PC-3 (cell line): Measurements from ENCODE around the gene ECE1. TPM values are rescaled to one million over a fixed set of nuclear protein-coding genes. Genes with fewer than 3 reads are reported as not detected.

Source experiments
- ATAC-seq: fragments of 200-7000 bp; cut with Tn5 transposase; 2 replicates; pipeline ENCODE4 v1.9.1; 2020; ENCODE audit warnings: mild to moderate bottlenecking, moderate library complexity
- BruUV-seq: library from RNA; stranded (reverse); fragments of 400-500 nt; replicated peaks from 2 replicates; lab custom pipeline; 2021; lab: Mats Ljungman, UMichigan
- CTCF ChIA-PET: fragments of 300-600 bp; sonication (Branson Sonifier 250); formaldehyde crosslinking; loops from one replicate; lab custom pipeline; 2022; ENCODE audit warnings: antibody characterized with exemption; lab: Charles Lee
- POLR2A ChIA-PET: fragments of 300-600 bp; sonication (Branson Sonifier 250); formaldehyde crosslinking; loops from one replicate; lab custom pipeline; 2022; ENCODE audit warnings: antibody characterized with exemption; ENCODE audit not compliant: unreplicated experiment; lab: Charles Lee
- DNase-seq: peaks from one replicate; pipeline ENCODE4 v3.0.0-alpha.2; 2015
- H2AFZ ChIP-seq: fragments of 300-600 bp; sonication (generic); 2 replicates; pipeline ENCODE4 v1.6.0; 2016; ENCODE audit warnings: antibody characterized with exemption, low read length
- H3F3A ChIP-seq: fragments of 300-600 bp; sonication (generic); one replicate; pipeline ENCODE4 v1.6.0; 2017; ENCODE audit warnings: antibody characterized with exemption, low read length, control low read depth, mild to moderate bottlenecking; ENCODE audit not compliant: unreplicated experiment
- H3K27ac ChIP-seq: fragments of 300-600 bp; sonication (generic); 2 replicates; pipeline ENCODE4 v1.5.1; 2016; ENCODE audit warnings: mild to moderate bottlenecking, low read length
- H3K27me3 ChIP-seq: fragments of 300-600 bp; sonication (generic); 2 replicates; pipeline ENCODE4 v1.6.1; 2016; ENCODE audit warnings: low read length, mixed read lengths
- H3K36me3 ChIP-seq: fragments of 300-600 bp; sonication (generic); 2 replicates; pipeline ENCODE4 v1.6.1; 2016; ENCODE audit warnings: low read depth, mixed run types, low read length, mixed read lengths
- H3K4me1 ChIP-seq: fragments of 300-600 bp; sonication (generic); 2 replicates; pipeline ENCODE4 v1.5.1; 2016; ENCODE audit warnings: low read length; ENCODE audit not compliant: insufficient read depth
- H3K4me2 ChIP-seq: fragments of 300-600 bp; sonication (generic); 2 replicates; pipeline ENCODE4 v1.6.0; 2016; ENCODE audit warnings: low read length
- H3K4me3 ChIP-seq: fragments of 300-600 bp; sonication (generic); 2 replicates; pipeline ENCODE4 v1.5.1; 2016; ENCODE audit warnings: mild to moderate bottlenecking, low read length, mixed read lengths
- H3K79me2 ChIP-seq: fragments of 300-600 bp; sonication (generic); 2 replicates; pipeline ENCODE4 v1.6.1; 2017; ENCODE audit warnings: low read length, mixed read lengths
- H3K9ac ChIP-seq: fragments of 300-600 bp; sonication (generic); 2 replicates; pipeline ENCODE4 v1.6.0; 2016; ENCODE audit warnings: mild to moderate bottlenecking, low read length
- H3K9me2 ChIP-seq: fragments of 300-600 bp; sonication (generic); replicated peaks from 2 replicates; pipeline ENCODE4 v1.6.1; 2016; ENCODE audit warnings: mixed run types, low read length, mixed read lengths
- H3K9me3 ChIP-seq: fragments of 300-600 bp; sonication (generic); 2 replicates; pipeline ENCODE4 v1.6.1; 2016; ENCODE audit warnings: low read length, mixed read lengths
- H4K20me1 ChIP-seq: fragments of 300-600 bp; sonication (generic); 2 replicates; pipeline ENCODE4 v1.6.1; 2016; ENCODE audit warnings: low read length, mixed read lengths
- EZH2 ChIP-seq: fragments of 300-600 bp; sonication (generic); IDR thresholded peaks from one replicate; pipeline ENCODE4 v1.6.1; 2017; ENCODE audit warnings: antibody characterized with exemption, mild to moderate bottlenecking, low read length; ENCODE audit not compliant: unreplicated experiment
- EZH2phosphoT487 ChIP-seq: fragments of 300-600 bp; sonication (generic); IDR thresholded peaks from 2 replicates; pipeline ENCODE4 v1.6.1; 2018; ENCODE audit warnings: mild to moderate bottlenecking, antibody characterized with exemption, low read length, borderline replicate concordance
- intact Hi-C: fragments of 100-400 bp; cut with micrococcal nuclease; formaldehyde crosslinking; loops from 2 replicates; pipeline ENCODE4 v1.9.0; 2023
- total RNA-seq: library from RNA; depleted of rRNA; stranded (reverse); fragments of >200 nt; gene quantifications from 2 replicates; pipeline ENCODE4 v1.2.3, GENCODE V29; 2014
- TF ChIP-seq, protein P1 (sequence below): fragments of 300-600 bp; sonication (generic); conservative IDR thresholded peaks from 2 replicates; pipeline ENCODE4 v1.5.1; 2017; ENCODE audit warnings: antibody characterized with exemption, low read depth, mild to moderate bottlenecking, low read length

The ECE1 gene
- total RNA-seq, 1 experiment from 2014 or later: 86.8 TPM

DNA sequence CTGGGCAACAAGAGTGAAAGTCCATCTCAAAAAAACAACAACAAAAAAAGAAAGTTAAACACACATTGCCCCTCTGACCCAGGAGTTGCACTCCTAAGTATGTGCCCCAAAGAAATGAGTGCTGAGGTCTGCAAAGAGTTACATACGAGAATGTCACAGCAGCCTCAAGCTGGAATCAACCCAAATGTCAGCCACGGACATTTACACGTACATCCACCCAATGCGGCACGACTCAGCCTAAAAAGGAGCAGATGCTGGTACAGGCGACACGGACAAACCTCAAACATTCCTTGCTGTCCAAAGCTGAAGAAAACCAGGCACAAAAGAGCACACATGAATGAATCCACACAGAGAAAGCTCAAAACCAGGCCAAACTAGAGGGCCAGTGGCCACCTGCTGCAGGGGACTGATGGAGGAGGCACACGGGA, 46.8 kb upstream of the ECE1 start:
- Histone ChIP-seq H3K9ac (no peak overlapping the region), H3F3A (no peaks in the 10 kb centered on the region), H2AFZ (no peak overlapping the region), H3K4me2 (no peak overlapping the region), H3K4me3 (no peak overlapping the region), H3K27ac (no peak overlapping the region), H3K9me3 (no peaks in the 10 kb centered on the region), H3K79me2 (peaks cover 82% of the 10 kb centered on the region), H4K20me1 (peaks cover 17% of the 10 kb centered on the region; the same call in 1 of the 2 replicates), H3K4me1 (peaks cover 81% of the 10 kb centered on the region), H3K36me3 (no peaks in the 10 kb centered on the region), H3K27me3 (no peaks in the 10 kb centered on the region), H3K9me2 (no peaks in the 10 kb centered on the region)
- TF ChIP-seq, protein P1, sequence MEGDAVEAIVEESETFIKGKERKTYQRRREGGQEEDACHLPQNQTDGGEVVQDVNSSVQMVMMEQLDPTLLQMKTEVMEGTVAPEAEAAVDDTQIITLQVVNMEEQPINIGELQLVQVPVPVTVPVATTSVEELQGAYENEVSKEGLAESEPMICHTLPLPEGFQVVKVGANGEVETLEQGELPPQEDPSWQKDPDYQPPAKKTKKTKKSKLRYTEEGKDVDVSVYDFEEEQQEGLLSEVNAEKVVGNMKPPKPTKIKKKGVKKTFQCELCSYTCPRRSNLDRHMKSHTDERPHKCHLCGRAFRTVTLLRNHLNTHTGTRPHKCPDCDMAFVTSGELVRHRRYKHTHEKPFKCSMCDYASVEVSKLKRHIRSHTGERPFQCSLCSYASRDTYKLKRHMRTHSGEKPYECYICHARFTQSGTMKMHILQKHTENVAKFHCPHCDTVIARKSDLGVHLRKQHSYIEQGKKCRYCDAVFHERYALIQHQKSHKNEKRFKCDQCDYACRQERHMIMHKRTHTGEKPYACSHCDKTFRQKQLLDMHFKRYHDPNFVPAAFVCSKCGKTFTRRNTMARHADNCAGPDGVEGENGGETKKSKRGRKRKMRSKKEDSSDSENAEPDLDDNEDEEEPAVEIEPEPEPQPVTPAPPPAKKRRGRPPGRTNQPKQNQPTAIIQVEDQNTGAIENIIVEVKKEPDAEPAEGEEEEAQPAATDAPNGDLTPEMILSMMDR: no peak
- TF ChIP-seq EZH2phosphoT487 (no peak), EZH2 (no peak)
- intact Hi-C loops: no loop called here
- ATAC-seq (no peak), DNase-seq (no peak)
- POLR2A ChIA-PET: no interaction called here
- BruUV-seq: no TSS peak
- CTCF ChIA-PET: interaction anchor here (1.0 to 1.7 kb wide), 2 partner anchors 12 to 82 kb away, joined by 4 to 9 read pairs; no protein-coding TSS in a partner anchor

DNA sequence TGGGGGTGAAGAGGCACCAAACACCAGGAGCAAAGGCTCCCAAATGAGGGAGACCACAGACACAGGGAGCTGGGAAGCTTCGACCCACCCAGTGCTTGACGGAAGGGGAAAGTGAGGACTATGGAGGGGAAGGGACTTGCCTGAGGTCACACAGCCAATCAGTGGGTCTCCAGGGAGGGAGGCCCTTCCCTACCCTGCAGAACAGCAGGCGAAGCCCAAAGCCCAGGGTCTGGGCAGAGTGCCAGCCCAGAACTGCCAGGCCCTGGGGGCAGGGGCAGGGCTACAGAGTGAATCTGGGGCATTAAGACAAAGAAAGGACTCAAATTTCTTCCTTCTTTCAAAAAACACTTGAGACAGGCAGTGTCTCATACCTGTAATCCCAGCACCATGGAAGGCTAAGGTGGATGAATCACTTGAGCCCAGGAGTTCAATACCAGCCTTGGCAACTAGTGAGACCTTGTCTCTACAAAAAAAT, 45.5 kb upstream of the ECE1 start:
- Histone ChIP-seq H3K4me3 (no peak overlapping the region), H4K20me1 (0 out of 2 replicates have a peak, but pooled peaks cover 10% of the 10 kb centered on the region), H3F3A (no peaks in the 10 kb centered on the region), H3K9me2 (no peaks in the 10 kb centered on the region), H3K36me3 (no peaks in the 10 kb centered on the region), H3K4me1 (peaks cover 70% of the 10 kb centered on the region), H2AFZ (no peak overlapping the region), H3K79me2 (peaks cover 80% of the 10 kb centered on the region), H3K9me3 (no peaks in the 10 kb centered on the region), H3K4me2 (peak overlapping the region; percentile 74), H3K9ac (peak overlapping the region; percentile 72), H3K27ac (peak overlapping the region; percentile 91), H3K27me3 (no peaks in the 10 kb centered on the region)
- DNase-seq: peak; percentile 92
- intact Hi-C loops: no loop called here
- TF ChIP-seq EZH2: no peak
- TF ChIP-seq EZH2phosphoT487: no peak
- TF ChIP-seq, protein P1: no peak
- BruUV-seq: no TSS peak
- ChIA-PET POLR2A (no interaction called here), CTCF (no interaction called here)
- ATAC-seq: no peak

DNA sequence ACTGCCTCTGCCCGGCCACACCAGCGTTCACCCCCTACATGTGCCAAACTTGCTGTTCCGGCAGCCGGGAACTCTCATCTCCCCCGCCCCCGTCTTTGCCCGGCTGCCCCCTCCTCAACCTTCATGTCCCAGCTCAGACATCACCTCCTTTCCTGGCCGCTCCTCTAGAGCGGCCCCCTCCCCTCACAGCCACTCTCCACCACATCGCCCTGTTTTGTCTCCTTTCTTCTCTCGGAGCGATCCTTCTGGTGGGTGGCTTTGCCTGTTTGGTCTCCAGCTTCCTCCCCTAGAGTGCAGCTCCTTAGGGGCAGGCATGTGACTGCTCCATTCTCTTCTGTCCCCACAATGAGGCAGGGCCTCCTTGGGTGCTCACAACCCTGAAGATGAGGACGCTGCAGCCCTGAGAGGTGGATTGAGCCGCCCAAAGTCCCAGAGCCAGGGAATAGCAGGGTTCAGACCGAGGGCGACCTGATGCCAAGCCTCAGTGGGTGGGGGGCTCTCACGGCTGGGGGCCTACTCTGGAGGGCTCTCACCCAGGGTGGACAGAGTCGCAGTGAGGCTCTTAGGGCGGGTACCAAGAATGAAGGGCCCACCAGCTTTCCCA, 44.9 kb upstream of the ECE1 start:
- Histone ChIP-seq H3K27me3 (no peaks in the 10 kb centered on the region), H3K9me3 (no peaks in the 10 kb centered on the region), H3K27ac (peak overlapping the region; percentile 91), H4K20me1 (0 out of 2 replicates have a peak, but pooled peaks cover 10% of the 10 kb centered on the region), H3K79me2 (peaks cover 79% of the 10 kb centered on the region), H2AFZ (no peak overlapping the region), H3F3A (no peaks in the 10 kb centered on the region), H3K4me3 (peak overlapping the region; percentile 48; the same call in 1 of the 2 replicates), H3K36me3 (no peaks in the 10 kb centered on the region), H3K9me2 (no peaks in the 10 kb centered on the region), H3K9ac (peak overlapping the region; percentile 72), H3K4me1 (peaks cover 71% of the 10 kb centered on the region), H3K4me2 (peak overlapping the region; percentile 74)
- BruUV-seq: no TSS peak
- DNase-seq: no peak
- TF ChIP-seq EZH2: no peak
- TF ChIP-seq, protein P1: peak; percentile 25
- ATAC-seq: no peak
- ChIA-PET POLR2A (no interaction called here), CTCF (no interaction called here)
- intact Hi-C loops: no loop called here
